MV-4-11 (cell line): ENCODE results near the gene OR10P1.
A peak's percentile ranks its signal among the peaks of the same experiment; 100 is the strongest.

Source experiments
- DNase-seq: peaks from one replicate; lab custom pipeline; 2025; lab: John Stamatoyannopoulos, UW

The OR10P1 gene

GRCh38 chr12:55651299-55651683 lies 14.6 kb downstream of the OR10P1 start:
- DNase-seq: no peak

GRCh38 chr12:55652352-55652751 lies 15.7 kb downstream of the OR10P1 start:
- DNase-seq: no peak

- no peak for DNase-seq
Observed at GRCh38 chr12:55653031-55653430, 16.3 kb downstream of the OR10P1 start.

- no peak for DNase-seq
Observed at GRCh38 chr12:55654511-55655214, 18.0 kb downstream of the OR10P1 start.

GRCh38 chr12:55657212-55657611 lies 20.5 kb downstream of the OR10P1 start:
- no peak for DNase-seq

GRCh38 chr12:55658212-55658611 lies 21.5 kb downstream of the OR10P1 start:
- DNase-seq: no peak

GRCh38 chr12:55658635-55659391 lies 22.1 kb downstream of the OR10P1 start:
- no peak for DNase-seq

GRCh38 chr12:55659486-55660385 lies 23.0 kb downstream of the OR10P1 start:
- DNase-seq: peak; percentile 40

GRCh38 chr12:55663391-55663790 lies 26.7 kb downstream of the OR10P1 start:
- DNase-seq: no peak

GRCh38 chr12:55664826-55665225 lies 28.1 kb downstream of the OR10P1 start:
- no peak for DNase-seq

- DNase-seq: peak; percentile 53
Observed at GRCh38 chr12:55666508-55666907, 29.8 kb downstream of the OR10P1 start.

- DNase-seq: no peak
Observed at GRCh38 chr12:55670276-55670675, 33.6 kb downstream of the OR10P1 start.

GRCh38 chr12:55671746-55672145 lies 35.1 kb downstream of the OR10P1 start:
- DNase-seq: no peak

- DNase-seq: peak; percentile 96
Observed at GRCh38 chr12:55673638-55674037, 36.9 kb downstream of the OR10P1 start.

- peak; percentile 35 for DNase-seq
Observed at GRCh38 chr12:55675666-55676065, 39.0 kb downstream of the OR10P1 start.

GRCh38 chr12:55676707-55677106 lies 40.0 kb downstream of the OR10P1 start:
- peak; percentile 97 for DNase-seq

GRCh38 chr12:55679691-55680090 lies 43.0 kb downstream of the OR10P1 start:
- no peak for DNase-seq

GRCh38 chr12:55681142-55682077 lies 44.7 kb downstream of the OR10P1 start:
- peak; percentile 78 for DNase-seq

- DNase-seq: no peak
Observed at GRCh38 chr12:55682087-55682796, 45.5 kb downstream of the OR10P1 start.

GRCh38 chr12:55683676-55684075 lies 47.0 kb downstream of the OR10P1 start:
- DNase-seq: no peak
